ENCODE results near the gene NPFF. TPM values are rescaled to one million over a fixed set of nuclear protein-coding genes. Genes with fewer than 3 reads are reported as not detected.

Gene NPFF
- total RNA-seq, 1 experiment from 2014 or later, result 0.59 TPM

GRCh38 chr12:53533471-53533870 is 26.2 kb upstream of the NPFF start:
- no peak overlapping the region for H3K27ac Mint-ChIP-seq
- POLR2A ChIA-PET, result no interaction called here
- peaks cover 29% of the 10 kb centered on the region for H3K36me3 Mint-ChIP-seq
- no peak for TF ChIP-seq SP1 (CRISPR knock-in tag; conservative IDR thresholded peaks at IDR 0.05)
- no peaks in the 10 kb centered on the region for H3K27me3 Mint-ChIP-seq (ENCODE audit: low read depth)
- H3K4me1 Mint-ChIP-seq, result no peaks in the 10 kb centered on the region
- no peaks in the 10 kb centered on the region for H3K9me3 Mint-ChIP-seq
- no peak for DNase-seq (ENCODE audit: low spot score)
- no peak overlapping the region for H3K4me3 Mint-ChIP-seq
- CTCF ChIA-PET, result interaction anchor here (1.1 kb wide), 1 partner anchor 10 kb away, joined by 6 read pairs; no protein-coding TSS in a partner anchor
- ATAC-seq, result no peak

GRCh38 chr12:53532524-53533445 is 25.5 kb upstream of the NPFF start:
- ChIA-PET CTCF (interaction anchor here (1.1 to 1.4 kb wide), 2 partner anchors 10 to 11 kb away, joined by 3 to 6 read pairs; no protein-coding TSS in a partner anchor), POLR2A (no interaction called here)
- TF ChIP-seq NR1H2 (CRISPR knock-in tag; IDR thresholded peaks at IDR 0.05) (no peak), MLX (CRISPR knock-in tag; IDR thresholded peaks at IDR 0.05) (no peak), ZNF281 (CRISPR knock-in tag; IDR thresholded peaks at IDR 0.05) (no peak), ZSCAN18 (CRISPR knock-in tag; IDR thresholded peaks at IDR 0.05) (no peak), SOX15 (CRISPR knock-in tag; IDR thresholded peaks at IDR 0.05) (no peak), CDX4 (CRISPR knock-in tag; IDR thresholded peaks at IDR 0.05; ENCODE audit: borderline replicate concordance) (no peak), MXD4 (CRISPR knock-in tag; IDR thresholded peaks at IDR 0.05; ENCODE audit: borderline replicate concordance) (no peak), ZBTB43 (CRISPR knock-in tag; IDR thresholded peaks at IDR 0.05) (no peak), SMAD3 (CRISPR knock-in tag; IDR thresholded peaks at IDR 0.05; ENCODE audit: borderline replicate concordance) (no peak), EMX1 (CRISPR knock-in tag; IDR thresholded peaks at IDR 0.05) (no peak), MYBL2 (CRISPR knock-in tag; IDR thresholded peaks at IDR 0.05) (no peak), ESRRA (CRISPR knock-in tag; IDR thresholded peaks at IDR 0.05; ENCODE audit: borderline replicate concordance) (no peak), NFATC4 (CRISPR knock-in tag; IDR thresholded peaks at IDR 0.05) (no peak), SMAD4 (CRISPR knock-in tag; IDR thresholded peaks at IDR 0.05) (no peak), NR3C1 (CRISPR knock-in tag; conservative IDR thresholded peaks at IDR 0.05; ENCODE audit: low read depth) (no peak), ZNF423 (CRISPR knock-in tag; IDR thresholded peaks at IDR 0.05) (no peak), E2F4 (CRISPR knock-in tag; IDR thresholded peaks at IDR 0.05; ENCODE audit: borderline replicate concordance, low read depth) (no peak), ARID4B (CRISPR knock-in tag; IDR thresholded peaks at IDR 0.05; ENCODE audit: borderline replicate concordance) (no peak), NFE2L1 (CRISPR knock-in tag; IDR thresholded peaks at IDR 0.05) (no peak)
- no peaks in the 10 kb centered on the region for H3K4me1 Mint-ChIP-seq
- peaks cover 29% of the 10 kb centered on the region for H3K36me3 Mint-ChIP-seq
- no peak overlapping the region for H3K4me3 Mint-ChIP-seq
- H3K27me3 Mint-ChIP-seq (ENCODE audit: low read depth), result no peaks in the 10 kb centered on the region
- ATAC-seq (no peak), DNase-seq (ENCODE audit: low spot score) (no peak)
- no peak overlapping the region for H3K27ac Mint-ChIP-seq
- H3K9me3 Mint-ChIP-seq, result no peaks in the 10 kb centered on the region
